ENCODE data around the gene PTPN23. TPM values are rescaled to one million over a fixed set of nuclear protein-coding genes. Genes with fewer than 3 reads are reported as not detected.
A peak's percentile ranks its signal among the peaks of the same experiment; 100 is the strongest.

PTPN23 gene
- total RNA-seq, 4 donors from 2014 or later = 10.5 to 134 (median 24.4) TPM

DNA sequence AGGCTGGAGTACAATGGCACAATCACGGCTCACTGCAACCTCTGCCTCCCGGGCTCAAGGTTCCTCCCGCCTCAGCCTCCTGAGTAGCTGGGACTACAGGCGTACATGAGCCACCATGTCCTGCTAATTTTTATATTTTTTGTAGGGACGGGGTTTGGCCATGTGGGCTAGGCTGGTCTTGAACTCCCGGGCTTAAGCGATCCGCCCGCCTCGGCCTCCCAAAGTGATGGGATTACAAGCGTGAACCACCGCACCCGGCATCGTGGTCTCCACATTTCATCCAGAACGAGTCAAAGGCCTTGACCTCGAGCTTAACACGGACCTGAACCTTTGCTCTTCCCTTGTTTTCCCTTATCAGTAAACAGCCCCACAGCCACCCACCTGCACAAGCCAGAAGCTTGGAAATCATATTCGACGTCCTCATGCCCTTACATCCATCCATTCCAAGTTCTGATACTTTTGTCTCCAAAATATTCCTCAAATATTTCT, 1.4 kb upstream of the PTPN23 start:
- DNase-seq = no peak
- peak overlapping the region in 3 of 4 donors; percentile 82 to 100 (median 88) for H3K4me3 ChIP-seq
- TF ChIP-seq, protein P1, sequence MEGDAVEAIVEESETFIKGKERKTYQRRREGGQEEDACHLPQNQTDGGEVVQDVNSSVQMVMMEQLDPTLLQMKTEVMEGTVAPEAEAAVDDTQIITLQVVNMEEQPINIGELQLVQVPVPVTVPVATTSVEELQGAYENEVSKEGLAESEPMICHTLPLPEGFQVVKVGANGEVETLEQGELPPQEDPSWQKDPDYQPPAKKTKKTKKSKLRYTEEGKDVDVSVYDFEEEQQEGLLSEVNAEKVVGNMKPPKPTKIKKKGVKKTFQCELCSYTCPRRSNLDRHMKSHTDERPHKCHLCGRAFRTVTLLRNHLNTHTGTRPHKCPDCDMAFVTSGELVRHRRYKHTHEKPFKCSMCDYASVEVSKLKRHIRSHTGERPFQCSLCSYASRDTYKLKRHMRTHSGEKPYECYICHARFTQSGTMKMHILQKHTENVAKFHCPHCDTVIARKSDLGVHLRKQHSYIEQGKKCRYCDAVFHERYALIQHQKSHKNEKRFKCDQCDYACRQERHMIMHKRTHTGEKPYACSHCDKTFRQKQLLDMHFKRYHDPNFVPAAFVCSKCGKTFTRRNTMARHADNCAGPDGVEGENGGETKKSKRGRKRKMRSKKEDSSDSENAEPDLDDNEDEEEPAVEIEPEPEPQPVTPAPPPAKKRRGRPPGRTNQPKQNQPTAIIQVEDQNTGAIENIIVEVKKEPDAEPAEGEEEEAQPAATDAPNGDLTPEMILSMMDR (IDR thresholded peaks at IDR 0.05) = no peak
- no peak for TF ChIP-seq POLR2A (IDR thresholded peaks at IDR 0.05)

DNA sequence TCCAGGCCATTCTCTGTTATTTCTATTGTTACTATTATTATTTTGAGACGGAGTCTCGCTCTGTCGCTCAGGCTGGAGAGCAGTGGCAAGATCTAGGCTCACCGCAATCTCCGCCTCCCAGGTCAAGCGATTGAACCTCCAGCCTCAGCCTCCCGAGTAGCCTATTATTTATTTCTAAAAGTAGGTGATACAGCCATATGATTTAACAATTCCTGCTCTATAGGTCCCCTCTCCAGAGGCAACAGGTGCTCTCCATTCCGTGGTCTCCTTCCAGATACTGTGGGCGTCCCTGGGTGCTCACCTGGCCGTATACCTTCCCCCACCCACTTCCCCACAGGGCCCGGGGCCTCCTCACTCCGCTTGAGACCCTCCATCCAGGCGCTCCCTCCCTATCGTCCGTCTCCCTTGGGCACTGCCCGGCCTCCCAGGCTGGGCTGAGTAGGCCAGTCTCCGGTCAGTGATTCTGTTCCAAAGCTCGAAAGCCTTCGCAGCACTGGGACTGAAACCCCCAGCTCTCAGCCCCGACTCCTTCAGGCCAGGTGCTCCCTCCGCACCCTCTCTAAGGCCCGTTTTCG, 708 bp upstream of the PTPN23 start:
- Histone ChIP-seq H3K36me3 (peaks cover 0 to 9% (median 0%) of the 10 kb centered on the region in 3 donors), H3K27ac (peak overlapping the region; percentile 94 to 99 (median 98)), H3K4me1 (peaks cover 13 to 52% (median 21%) of the 10 kb centered on the region in 3 donors), H3K27me3 (no peaks in the 10 kb centered on the region), H3K4me3 (peak overlapping the region; percentile 64 to 100 (median 85)), H3K9me3 (no peaks in the 10 kb centered on the region)
- no peak for DNase-seq
- TF ChIP-seq, protein P1 (IDR thresholded peaks at IDR 0.05) = peak in 2 of 6 experiments; percentile 16 to 22
- TF ChIP-seq POLR2A (IDR thresholded peaks at IDR 0.05) = peak in 1 of 4 donors; percentile 85
- intact Hi-C loops (cut with DNase I) = no loop called here
- WGBS, 2 donors = 10 to 15% methylated on average over 19 to 23 of the region's 23 CpGs

More for the DNA sequence above, 1.4 kb upstream of the PTPN23 start:
- peaks cover 0 to 9% (median 0%) of the 10 kb centered on the region in 3 donors for H3K36me3 ChIP-seq
- peak overlapping the region; percentile 94 to 99 (median 98) for H3K27ac ChIP-seq
- WGBS, 2 donors = 67 to 84% methylated on average over 11 to 19 of the region's 19 CpGs
- intact Hi-C loops (cut with DNase I) = no loop called here
- no peaks in the 10 kb centered on the region for H3K27me3 ChIP-seq
- H3K9me3 ChIP-seq = no peaks in the 10 kb centered on the region
- peaks cover 13 to 45% (median 19%) of the 10 kb centered on the region in 3 donors for H3K4me1 ChIP-seq

DNA sequence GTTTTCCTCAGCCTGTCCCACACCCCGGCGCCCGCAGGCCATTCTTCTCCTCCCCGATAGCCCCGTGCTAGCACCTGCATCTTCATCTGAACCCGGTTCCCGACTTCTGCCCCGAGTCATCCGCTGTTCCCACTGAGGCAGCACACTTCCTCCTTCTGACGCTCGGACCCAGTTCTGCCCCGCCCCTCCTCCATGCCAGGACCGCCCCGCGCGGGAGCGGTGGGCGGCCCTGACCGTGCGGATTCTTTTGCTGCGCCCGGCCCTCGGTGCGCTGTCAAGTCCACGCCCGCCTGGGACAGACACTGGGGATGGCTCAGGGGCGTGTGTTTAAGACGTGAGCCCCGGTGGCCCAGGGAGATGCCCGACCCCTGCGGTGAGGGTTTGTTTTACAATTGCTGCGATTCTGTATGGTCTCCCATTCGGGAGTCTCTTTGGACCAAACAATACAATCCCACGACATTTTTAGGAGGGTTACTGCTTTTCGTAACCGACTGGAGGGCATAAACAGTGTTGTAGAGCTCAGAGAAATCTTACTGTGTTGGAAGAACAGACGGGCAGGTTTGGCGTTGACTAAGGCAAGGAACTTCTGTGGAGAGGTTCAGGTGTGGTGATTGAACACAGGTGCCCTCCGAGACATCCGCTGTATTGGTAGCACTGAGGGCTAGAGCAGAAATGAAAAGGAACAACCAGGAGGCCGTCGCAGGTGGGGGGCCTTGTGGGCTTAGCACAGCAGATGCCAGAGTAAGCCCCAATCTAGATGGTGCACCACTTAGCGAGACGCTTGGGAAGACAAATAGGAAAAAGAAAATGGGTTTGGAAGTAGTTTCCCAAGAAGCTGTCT, 716 bp downstream of the PTPN23 start:
- peak in 2 of 4 donors; percentile 34 to 77 for TF ChIP-seq POLR2A (IDR thresholded peaks at IDR 0.05)
- TF ChIP-seq, protein P1 (IDR thresholded peaks at IDR 0.05) = no peak
- Histone ChIP-seq H3K27me3 (no peaks in the 10 kb centered on the region), H3K4me3 (peak overlapping the region; percentile 64 to 100 (median 85)), H3K4me1 (peaks cover 18 to 64% (median 31%) of the 10 kb centered on the region in 3 donors), H3K36me3 (peaks cover 0 to 23% (median 0%) of the 10 kb centered on the region in 3 donors), H3K27ac (peak overlapping the region; percentile 94 to 99 (median 98)), H3K9me3 (no peaks in the 10 kb centered on the region)
- WGBS, 2 donors = 8 to 9% methylated on average over 14 to 18 of the region's 44 CpGs
- peak; percentile 41 for DNase-seq
- intact Hi-C loops (cut with DNase I) = no loop called here

DNA sequence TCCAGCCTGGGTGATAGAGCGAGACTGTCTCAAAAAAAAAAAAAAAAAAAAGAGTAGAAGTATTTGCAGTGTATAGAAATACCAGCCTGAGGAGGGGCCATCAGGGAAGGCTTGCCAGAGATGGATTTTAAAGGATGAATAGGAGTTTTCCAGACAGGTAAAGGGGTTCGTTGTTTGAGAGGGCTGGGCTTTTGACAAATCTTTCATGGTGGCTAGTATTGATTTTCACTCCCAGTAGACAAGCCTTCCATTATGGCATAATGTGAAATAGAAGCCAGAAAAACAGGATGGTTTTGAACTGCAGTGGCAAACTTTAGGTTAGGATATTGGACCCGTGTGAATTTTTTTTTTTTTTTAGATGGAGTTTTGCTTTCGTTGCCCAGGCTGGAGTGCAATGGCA, 3.6 kb downstream of the PTPN23 start:
- H3K27ac ChIP-seq = no peak overlapping the region
- intact Hi-C loops (cut with DNase I) = no loop called here
- 75 to 79% methylated on average over 3 to 4 of the region's 4 CpGs for whole genome bisulfite sequencing, 2 donors
- H3K4me1 ChIP-seq = peaks cover 15 to 63% (median 30%) of the 10 kb centered on the region in 3 donors
- H3K27me3 ChIP-seq = no peaks in the 10 kb centered on the region
- H3K9me3 ChIP-seq = no peaks in the 10 kb centered on the region
- peaks cover 0 to 45% (median 0%) of the 10 kb centered on the region in 3 donors for H3K36me3 ChIP-seq
- no peak for TF ChIP-seq POLR2A (IDR thresholded peaks at IDR 0.05)
- TF ChIP-seq, protein P1 (IDR thresholded peaks at IDR 0.05) = no peak
- no peak for DNase-seq
- H3K4me3 ChIP-seq = no peak overlapping the region
